Ectodermal cell (in vitro differentiated cells): ENCODE results near the gene SDK2.

Experiments used
- H3K27ac ChIP-seq: 2 replicates; pipeline ENCODE4 v1.7.0; 2013; ENCODE audit warnings: mild to moderate bottlenecking, low read depth, low read length; ENCODE audit not compliant: insufficient read depth, poor library complexity, severe bottlenecking
- H3K27me3 ChIP-seq: 2 replicates; pipeline ENCODE4 v1.7.0; 2013; ENCODE audit warnings: mild to moderate bottlenecking, low read length; ENCODE audit not compliant: insufficient read depth, control insufficient read depth, poor library complexity, severe bottlenecking
- H3K36me3 ChIP-seq: one replicate; pipeline ENCODE4 v1.7.0; 2013; ENCODE audit warnings: low read length; ENCODE audit not compliant: control insufficient read depth, insufficient read depth
- H3K4me1 ChIP-seq: one replicate; pipeline ENCODE4 v1.7.0; 2013; ENCODE audit warnings: low read length; ENCODE audit not compliant: control insufficient read depth, insufficient read depth
- H3K4me3 ChIP-seq: 2 replicates; pipeline ENCODE4 v1.7.0; 2013; ENCODE audit warnings: low read depth, low read length, control low read depth; ENCODE audit not compliant: insufficient read depth
- H3K9me3 ChIP-seq: 2 replicates; pipeline ENCODE4 v1.7.0; 2013; ENCODE audit warnings: mild to moderate bottlenecking, low read length, moderate library complexity; ENCODE audit not compliant: control insufficient read depth
- WGBS, 2 experiments: methylation state at CpG; one replicate each; pipeline ENCODE4 v1.1.7; 2013; ENCODE audit warnings: missing lambda C conversion rate in 2 of 2; 5-methylcytosine and 5-hydroxymethylcytosine counted together

The SDK2 gene

GRCh38 chr17:73591296-73592078 is 52.8 kb downstream of the SDK2 start:
- Histone ChIP-seq H3K4me3 (no peak overlapping the region), H3K4me1 (peaks cover 58% of the 10 kb centered on the region), H3K27ac (no peak overlapping the region), H3K9me3 (no peaks in the 10 kb centered on the region), H3K27me3 (no peaks in the 10 kb centered on the region), H3K36me3 (no peaks in the 10 kb centered on the region)
- whole genome bisulfite sequencing, 2 experiments: 92 to 93% methylated on average over 19 of the region's 19 CpGs

- H3K36me3 ChIP-seq: no peaks in the 10 kb centered on the region
- H3K4me1 ChIP-seq: peaks cover 53% of the 10 kb centered on the region
- H3K27ac ChIP-seq: no peak overlapping the region
- H3K9me3 ChIP-seq: no peaks in the 10 kb centered on the region
- 74 to 78% methylated on average over 11 of the region's 11 CpGs for WGBS, 2 experiments
- no peaks in the 10 kb centered on the region for H3K27me3 ChIP-seq
- H3K4me3 ChIP-seq: no peak overlapping the region
Measured at GRCh38 chr17:73589363-73589980, 54.8 kb downstream of the SDK2 start.

GRCh38 chr17:73588891-73589290 is 55.4 kb downstream of the SDK2 start:
- Histone ChIP-seq H3K9me3 (no peaks in the 10 kb centered on the region), H3K4me3 (no peak overlapping the region), H3K36me3 (no peaks in the 10 kb centered on the region), H3K27me3 (no peaks in the 10 kb centered on the region), H3K27ac (no peak overlapping the region), H3K4me1 (peaks cover 47% of the 10 kb centered on the region)
- whole genome bisulfite sequencing, 2 experiments: 85 to 86% methylated on average over 7 of the region's 7 CpGs

- H3K4me3 ChIP-seq: no peak overlapping the region
- H3K9me3 ChIP-seq: no peaks in the 10 kb centered on the region
- peaks cover 42% of the 10 kb centered on the region for H3K4me1 ChIP-seq
- no peak overlapping the region for H3K27ac ChIP-seq
- H3K27me3 ChIP-seq: no peaks in the 10 kb centered on the region
- H3K36me3 ChIP-seq: no peaks in the 10 kb centered on the region
- WGBS, 2 experiments: 87 to 88% methylated on average over 14 to 15 of the region's 15 CpGs
Measured at GRCh38 chr17:73588301-73588846, 55.9 kb downstream of the SDK2 start.

- Histone ChIP-seq H3K36me3 (no peaks in the 10 kb centered on the region), H3K9me3 (no peaks in the 10 kb centered on the region), H3K4me1 (peaks cover 38% of the 10 kb centered on the region), H3K4me3 (no peak overlapping the region), H3K27ac (no peak overlapping the region), H3K27me3 (no peaks in the 10 kb centered on the region)
- 78 to 83% methylated on average over 12 of the region's 12 CpGs for WGBS, 2 experiments
Measured at GRCh38 chr17:73586921-73587602, 57.2 kb downstream of the SDK2 start.

- no peaks in the 10 kb centered on the region for H3K9me3 ChIP-seq
- no peaks in the 10 kb centered on the region for H3K36me3 ChIP-seq
- WGBS, 2 experiments: 79 to 81% methylated on average over 16 of the region's 16 CpGs
- peaks cover 36% of the 10 kb centered on the region for H3K4me1 ChIP-seq
- no peak overlapping the region for H3K4me3 ChIP-seq
- H3K27me3 ChIP-seq: no peaks in the 10 kb centered on the region
- peak overlapping the region; percentile 2 for H3K27ac ChIP-seq
Measured at GRCh38 chr17:73586275-73586832, 57.9 kb downstream of the SDK2 start.

GRCh38 chr17:73585583-73585982 is 58.7 kb downstream of the SDK2 start:
- no peak overlapping the region for H3K4me3 ChIP-seq
- H3K9me3 ChIP-seq: no peaks in the 10 kb centered on the region
- peaks cover 36% of the 10 kb centered on the region for H3K4me1 ChIP-seq
- no peak overlapping the region for H3K27ac ChIP-seq
- WGBS, 2 experiments: 92 to 93% methylated on average over 5 of the region's 5 CpGs
- H3K36me3 ChIP-seq: no peaks in the 10 kb centered on the region
- no peaks in the 10 kb centered on the region for H3K27me3 ChIP-seq

- Histone ChIP-seq H3K9me3 (no peaks in the 10 kb centered on the region), H3K4me1 (peaks cover 31% of the 10 kb centered on the region), H3K27ac (no peak overlapping the region), H3K36me3 (no peaks in the 10 kb centered on the region), H3K27me3 (no peaks in the 10 kb centered on the region), H3K4me3 (no peak overlapping the region)
- WGBS, 2 experiments: 94 to 97% methylated on average over 5 of the region's 5 CpGs
Measured at GRCh38 chr17:73584987-73585386, 59.3 kb downstream of the SDK2 start.

GRCh38 chr17:73584049-73584448 is 60.2 kb downstream of the SDK2 start:
- H3K4me1 ChIP-seq: peaks cover 25% of the 10 kb centered on the region
- no peaks in the 10 kb centered on the region for H3K9me3 ChIP-seq
- WGBS, 2 experiments: 94 to 95% methylated on average over 11 of the region's 11 CpGs
- no peaks in the 10 kb centered on the region for H3K36me3 ChIP-seq
- H3K27me3 ChIP-seq: no peaks in the 10 kb centered on the region
- no peak overlapping the region for H3K27ac ChIP-seq
- H3K4me3 ChIP-seq: no peak overlapping the region

GRCh38 chr17:73582821-73583220 is 61.4 kb downstream of the SDK2 start:
- H3K36me3 ChIP-seq: no peaks in the 10 kb centered on the region
- H3K9me3 ChIP-seq: no peaks in the 10 kb centered on the region
- H3K4me3 ChIP-seq: no peak overlapping the region
- H3K27me3 ChIP-seq: no peaks in the 10 kb centered on the region
- 84% methylated on average over 9 of the region's 9 CpGs for WGBS, 2 experiments
- no peak overlapping the region for H3K27ac ChIP-seq
- H3K4me1 ChIP-seq: peaks cover 25% of the 10 kb centered on the region
